ENCODE data around the gene RB1.
"Not testable (repeated sequence)": the region's sequence is repeated elsewhere in the genome, so short reads cannot be mapped to it uniquely, and the experiment has no call there.

RB1 gene

GRCh38 chr13:48299591-48299990 is 4.0 kb upstream of the RB1 start:
- FAIRE-seq, result no peak

GRCh38 chr13:48302871-48303358 is 636 bp upstream of the RB1 start:
- FAIRE-seq, result no peak

- no peak for FAIRE-seq
Measured at GRCh38 chr13:48304143-48304876, 759 bp downstream of the RB1 start.

- no peak for FAIRE-seq
Measured at GRCh38 chr13:48311223-48311622, 7.7 kb downstream of the RB1 start.

- no peak for FAIRE-seq
Measured at GRCh38 chr13:48315969-48316650, 12.6 kb downstream of the RB1 start.

- no peak for FAIRE-seq
Measured at GRCh38 chr13:48316826-48317510, 13.4 kb downstream of the RB1 start.

- FAIRE-seq, result no peak
Measured at GRCh38 chr13:48317511-48318376, 14.2 kb downstream of the RB1 start.

GRCh38 chr13:48318377-48318811 is 14.8 kb downstream of the RB1 start:
- FAIRE-seq, result no peak

GRCh38 chr13:48318821-48319511 is 15.4 kb downstream of the RB1 start:
- FAIRE-seq, result no peak

- no peak for FAIRE-seq
Measured at GRCh38 chr13:48319531-48320398, 16.2 kb downstream of the RB1 start.

- FAIRE-seq, result no peak
Measured at GRCh38 chr13:48320399-48320790, 16.8 kb downstream of the RB1 start.

- no peak for FAIRE-seq
Measured at GRCh38 chr13:48320891-48321510, 17.4 kb downstream of the RB1 start.

GRCh38 chr13:48322294-48322693 is 18.7 kb downstream of the RB1 start:
- FAIRE-seq, result no peak

- FAIRE-seq, result no peak
Measured at GRCh38 chr13:48333976-48334375, 30.4 kb downstream of the RB1 start.

GRCh38 chr13:48334534-48335127 is 31.1 kb downstream of the RB1 start:
- peak; percentile 97 for FAIRE-seq

- not testable (repeated sequence) for FAIRE-seq
Measured at GRCh38 chr13:48339198-48339597, 35.6 kb downstream of the RB1 start.

GRCh38 chr13:48344264-48344663 is 40.7 kb downstream of the RB1 start:
- FAIRE-seq, result no peak

GRCh38 chr13:48346583-48346982 is 43.0 kb downstream of the RB1 start:
- FAIRE-seq, result no peak

- FAIRE-seq, result no peak
Measured at GRCh38 chr13:48349525-48349924, 46.0 kb downstream of the RB1 start.

GRCh38 chr13:48353590-48353989 is 50.0 kb downstream of the RB1 start:
- FAIRE-seq, result no peak
